ENCODE results near the gene SCG2. TPM values are rescaled to one million over a fixed set of nuclear protein-coding genes. Genes with fewer than 3 reads are reported as not detected.

The SCG2 gene
- total and polyA plus RNA-seq, 11 donors = 0.07 to 2.4 (median 0.19) TPM; not detected in 2

- H3K27ac ChIP-seq = no peak overlapping the region
- intact Hi-C loops (cut with DNase I) = no loop called here
- H3K36me3 ChIP-seq = no peaks in the 10 kb centered on the region
- 78 to 81% (median 79%) methylated on average over 5 of the region's 5 CpGs for WGBS, 4 donors
- peaks cover 0 to 3% (median 0%) of the 10 kb centered on the region in 9 donors for H3K27me3 ChIP-seq
- DNase-seq (no peak), ATAC-seq (no peak)
- no peaks in the 10 kb centered on the region for H3K9me3 ChIP-seq
- TF ChIP-seq CTCF (IDR thresholded peaks at IDR 0.05) (no peak), POLR2A (IDR thresholded peaks at IDR 0.05) (no peak)
- no peak overlapping the region for H3K4me3 ChIP-seq
- H3K4me1 ChIP-seq = peaks cover 0 to 2% (median 0%) of the 10 kb centered on the region in 12 donors
Measured at GRCh38 chr2:223607476-223607875, 5.3 kb upstream of the SCG2 start.

DNA sequence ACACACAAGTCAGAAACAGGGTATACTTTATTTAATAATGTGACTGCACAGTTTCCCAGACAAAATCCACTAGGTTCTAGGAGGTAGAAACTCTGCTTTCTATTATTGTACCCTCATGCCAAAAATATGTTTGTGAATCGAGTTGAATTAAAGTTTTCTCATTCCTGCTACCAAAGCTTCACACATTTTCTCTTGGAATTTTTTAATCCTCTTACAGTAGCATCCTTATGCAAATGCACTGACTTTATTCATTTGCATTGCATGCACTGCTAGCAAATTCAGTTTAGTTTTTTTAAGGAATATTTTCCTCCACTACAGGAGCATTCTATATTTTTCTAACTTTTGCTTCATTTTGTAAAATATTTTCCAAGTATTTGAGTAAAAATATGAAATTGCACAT lies 4.8 kb upstream of the SCG2 start:
- DNase-seq (no peak), ATAC-seq (no peak)
- intact Hi-C loops (cut with DNase I) = no loop called here
- Histone ChIP-seq H3K4me3 (no peak overlapping the region), H3K36me3 (no peaks in the 10 kb centered on the region), H3K9me3 (no peaks in the 10 kb centered on the region), H3K4me1 (peaks cover 0 to 3% (median 0%) of the 10 kb centered on the region in 12 donors), H3K27me3 (peaks cover 0 to 3% (median 0%) of the 10 kb centered on the region in 9 donors), H3K27ac (no peak overlapping the region)
- TF ChIP-seq POLR2A (IDR thresholded peaks at IDR 0.05) (no peak), CTCF (IDR thresholded peaks at IDR 0.05) (no peak)
- whole genome bisulfite sequencing, 4 donors = 25 to 38% (median 34%) methylated on average over 1 of the region's 1 CpG

DNA sequence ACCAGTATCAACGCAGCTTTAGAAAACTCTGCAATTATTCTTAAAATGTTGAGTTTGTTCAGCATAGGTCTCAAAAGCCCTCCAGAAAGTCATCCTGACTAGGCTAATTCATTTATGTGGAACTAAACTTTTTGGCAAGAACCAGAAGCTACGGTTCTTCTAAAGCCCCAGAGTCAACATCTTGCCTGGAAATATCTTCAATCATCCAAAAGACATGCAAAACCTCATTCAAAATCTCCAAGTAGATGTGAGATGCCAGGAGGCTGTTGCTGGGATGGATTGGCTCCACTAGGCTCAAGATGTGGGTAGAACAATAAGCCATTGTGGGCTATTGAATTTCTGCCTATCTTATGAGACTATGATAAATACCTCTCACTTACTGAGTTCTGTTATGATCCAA lies 2.1 kb upstream of the SCG2 start:
- no peaks in the 10 kb centered on the region for H3K27me3 ChIP-seq
- intact Hi-C loops (cut with DNase I) = no loop called here
- H3K36me3 ChIP-seq = no peaks in the 10 kb centered on the region
- peaks cover 0 to 5% (median 0%) of the 10 kb centered on the region in 12 donors for H3K4me1 ChIP-seq
- DNase-seq (no peak), ATAC-seq (no peak)
- no peak overlapping the region for H3K4me3 ChIP-seq
- no peak overlapping the region for H3K27ac ChIP-seq
- no peaks in the 10 kb centered on the region for H3K9me3 ChIP-seq
- TF ChIP-seq CTCF (IDR thresholded peaks at IDR 0.05) (no peak), POLR2A (IDR thresholded peaks at IDR 0.05) (no peak)
- 72 to 81% (median 79%) methylated on average over 2 of the region's 2 CpGs for WGBS, 4 donors

GRCh38 chr2:223602972-223603371 lies 811 bp upstream of the SCG2 start:
- Histone ChIP-seq H3K9me3 (no peaks in the 10 kb centered on the region), H3K27ac (no peak overlapping the region), H3K4me1 (peaks cover 0 to 5% (median 0%) of the 10 kb centered on the region in 12 donors), H3K27me3 (no peaks in the 10 kb centered on the region), H3K4me3 (no peak overlapping the region), H3K36me3 (no peaks in the 10 kb centered on the region)
- no peak for ATAC-seq
- intact Hi-C loops (cut with DNase I) = no loop called here
- 53 to 71% (median 65%) methylated on average over 2 of the region's 2 CpGs for WGBS, 4 donors
- TF ChIP-seq CTCF (IDR thresholded peaks at IDR 0.05) (no peak), POLR2A (IDR thresholded peaks at IDR 0.05) (no peak)
- no peak for DNase-seq

Data from heart left ventricle (tissue), 16 donors.